GM21390 (cell line): Measurements from ENCODE around the gene TOLLIP.
"Not testable (repeated sequence)": the region's sequence is repeated elsewhere in the genome, so short reads cannot be mapped to it uniquely, and the experiment has no call there.

ENCODE experiments used
- ATAC-seq: cut with Tn5 transposase; IDR thresholded peaks from one replicate; pipeline ENCODE4 v1.9.1; 2021; ENCODE audit not compliant: unreplicated experiment

Gene TOLLIP

DNA sequence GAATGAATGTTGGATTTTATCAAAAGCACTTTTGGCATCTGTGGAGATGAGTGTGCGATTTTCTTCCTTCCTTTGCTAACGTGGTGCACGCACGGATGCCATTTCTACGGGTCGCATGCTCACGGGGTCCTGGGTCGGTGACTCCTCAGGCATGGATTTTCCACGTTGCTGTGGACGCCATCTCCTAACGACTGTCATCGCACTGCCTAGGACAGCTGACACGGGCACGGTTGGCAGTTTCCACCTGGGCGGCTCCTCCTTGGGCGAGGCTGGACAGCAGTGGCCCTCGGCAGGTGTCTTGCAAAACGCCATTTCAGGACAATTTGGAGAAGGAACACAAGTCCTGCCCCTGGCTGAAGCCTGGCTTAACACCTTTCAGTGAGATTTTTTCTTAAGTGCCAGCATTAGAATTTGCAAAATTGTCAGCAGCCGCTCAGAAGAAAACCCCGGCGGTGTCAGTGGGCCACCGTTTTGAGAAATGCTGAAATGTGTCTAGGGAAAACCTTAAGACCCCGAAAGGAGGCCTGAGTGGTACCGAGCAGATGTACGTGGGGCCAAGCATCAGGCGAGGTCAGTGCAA is 34.7 kb upstream of the TOLLIP start:
- no peak for ATAC-seq

DNA sequence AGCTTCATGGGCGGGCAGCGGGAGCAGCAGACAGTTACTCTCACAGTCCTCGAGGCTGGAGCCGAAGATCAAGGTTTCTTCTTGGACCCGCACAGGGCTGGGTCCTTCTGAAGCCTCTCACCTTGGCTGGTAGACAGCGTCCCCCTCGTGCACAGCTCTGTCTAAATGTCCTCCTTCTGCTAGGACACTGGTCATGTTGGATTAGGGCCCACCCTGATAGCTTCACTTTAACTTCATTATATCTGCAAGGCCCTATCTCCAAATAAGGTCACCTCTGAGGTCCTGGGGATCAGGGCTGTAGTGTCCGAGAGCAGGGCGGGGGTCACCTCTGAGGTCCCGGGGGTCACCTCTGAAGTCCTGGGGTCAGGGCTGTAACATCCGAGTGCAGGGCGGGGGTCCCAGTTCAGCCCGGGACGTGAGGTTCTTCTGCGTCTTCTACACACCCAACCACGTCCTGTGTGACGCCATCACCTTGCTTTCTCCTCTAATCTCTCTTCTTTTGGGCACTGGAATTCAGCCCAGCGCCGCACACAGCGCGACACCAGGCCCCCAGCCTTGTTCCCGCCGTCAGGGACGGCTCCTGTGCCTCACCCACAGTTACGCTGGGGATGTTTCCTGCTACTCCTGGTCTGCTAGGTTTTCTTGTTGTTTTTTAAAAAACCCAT is 34.1 kb upstream of the TOLLIP start:
- ATAC-seq, result no peak

DNA sequence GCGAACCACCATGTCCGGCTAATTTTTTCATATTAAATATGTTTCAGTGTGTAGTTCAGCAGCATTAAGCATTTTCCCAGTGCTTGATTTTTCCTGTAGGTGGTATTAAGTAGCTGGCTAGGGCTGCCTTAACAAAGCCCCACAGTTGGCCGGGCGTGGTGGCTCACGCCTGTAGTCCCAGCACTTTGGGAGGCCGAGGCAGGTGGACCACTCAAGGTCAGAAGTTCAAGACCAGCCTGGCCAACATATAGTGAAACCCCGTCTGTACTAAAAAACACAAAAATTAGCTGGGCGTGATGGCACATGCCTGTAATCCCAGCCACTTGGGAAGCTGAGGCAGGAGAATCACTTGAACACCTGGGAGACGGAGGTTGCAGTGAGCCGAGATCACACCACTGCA is 33.5 kb upstream of the TOLLIP start:
- no peak for ATAC-seq

DNA sequence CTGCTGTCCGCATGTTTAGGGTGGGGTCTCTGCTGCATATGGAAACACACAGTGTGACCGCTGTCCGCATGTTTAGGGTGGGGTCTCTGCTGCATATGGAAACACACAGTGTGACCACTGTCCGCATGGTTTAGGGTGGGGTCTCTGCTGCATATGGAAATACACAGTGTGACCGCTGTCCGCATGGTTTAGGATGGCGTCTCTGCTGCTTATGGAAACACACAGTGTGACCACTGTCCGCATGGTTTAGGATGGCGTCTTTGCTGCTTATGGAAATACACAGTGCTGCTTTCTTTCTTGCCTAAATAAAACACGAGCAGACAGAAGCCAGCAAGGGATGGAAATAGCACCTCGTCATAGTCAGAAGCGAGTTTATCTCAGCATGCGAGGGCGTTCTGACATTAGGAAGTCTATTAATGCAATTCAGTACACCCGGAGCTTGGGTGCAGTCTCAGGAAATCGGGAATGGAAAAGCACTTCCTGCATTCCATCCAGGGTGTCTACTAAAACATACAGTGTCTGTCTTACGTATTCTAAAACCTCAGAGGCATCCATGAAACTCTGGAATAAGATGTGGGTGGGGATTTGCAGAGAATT is 32.6 kb upstream of the TOLLIP start:
- ATAC-seq, result no peak

DNA sequence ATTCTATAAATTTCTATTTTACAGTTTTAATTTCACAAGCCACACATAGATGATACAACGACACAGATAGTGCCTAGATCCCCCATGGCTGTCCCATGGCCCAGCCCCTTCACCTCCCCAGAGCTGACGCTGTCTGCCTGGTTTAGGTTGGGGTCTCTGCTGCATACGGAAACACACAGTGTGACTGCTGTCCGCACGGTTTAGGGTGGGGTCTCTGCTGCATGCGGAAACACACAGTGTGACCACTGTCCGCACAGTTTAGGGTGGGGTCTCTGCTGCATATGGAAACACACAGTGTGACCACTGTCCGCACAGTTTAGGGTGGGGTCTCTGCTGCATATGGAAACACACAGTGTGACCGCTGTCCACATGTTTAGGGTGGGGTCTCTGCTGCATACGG is 31.8 kb upstream of the TOLLIP start:
- not testable (repeated sequence) for ATAC-seq

DNA sequence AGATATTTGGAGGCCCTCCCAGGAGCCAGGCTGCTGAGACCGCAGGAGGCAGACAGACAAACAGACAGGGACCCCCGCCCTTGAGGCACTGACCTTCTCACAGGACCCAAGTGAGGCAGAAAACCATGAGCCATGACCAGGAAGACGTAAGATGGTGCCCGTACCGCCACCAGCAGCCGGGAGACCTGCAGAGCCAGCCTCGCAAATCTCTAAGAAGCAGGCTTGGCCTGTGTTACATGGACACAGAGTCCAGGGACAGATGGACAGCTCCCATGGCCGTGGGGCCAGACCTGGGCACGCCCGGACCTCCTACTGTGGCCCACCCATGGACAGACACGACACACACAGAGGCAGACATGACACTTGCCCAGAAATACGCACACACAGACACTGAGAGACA is 30.7 kb upstream of the TOLLIP start:
- no peak for ATAC-seq

DNA sequence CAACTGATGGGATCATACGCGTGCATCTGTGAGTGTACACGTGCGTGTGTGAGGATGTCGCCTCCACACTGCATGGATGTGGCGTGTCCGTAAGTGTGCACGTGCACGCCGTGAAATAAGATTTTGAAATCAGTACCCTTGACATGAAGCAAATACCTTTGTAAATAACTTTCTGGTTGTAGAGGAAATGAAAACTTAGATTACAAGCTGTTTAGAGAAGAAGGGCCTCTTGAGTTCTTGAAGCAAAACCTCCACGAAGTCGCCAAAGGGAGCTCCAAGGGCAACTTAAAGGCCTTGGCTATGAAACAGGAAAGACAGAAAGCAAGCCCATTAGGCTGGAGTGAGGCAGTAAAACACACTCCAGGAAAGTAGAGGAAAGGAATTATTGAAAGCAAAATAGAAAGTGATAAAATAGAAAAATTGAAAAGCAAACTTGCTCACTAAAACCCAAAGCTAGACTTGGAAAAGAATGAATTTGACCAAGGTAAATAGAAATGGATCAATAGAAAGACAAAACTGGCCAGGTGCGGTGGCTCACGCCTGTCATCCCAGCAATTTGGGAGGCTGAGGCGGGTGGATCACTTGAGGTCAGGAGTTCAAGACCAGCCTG is 29.7 kb upstream of the TOLLIP start:
- ATAC-seq, result no peak

DNA sequence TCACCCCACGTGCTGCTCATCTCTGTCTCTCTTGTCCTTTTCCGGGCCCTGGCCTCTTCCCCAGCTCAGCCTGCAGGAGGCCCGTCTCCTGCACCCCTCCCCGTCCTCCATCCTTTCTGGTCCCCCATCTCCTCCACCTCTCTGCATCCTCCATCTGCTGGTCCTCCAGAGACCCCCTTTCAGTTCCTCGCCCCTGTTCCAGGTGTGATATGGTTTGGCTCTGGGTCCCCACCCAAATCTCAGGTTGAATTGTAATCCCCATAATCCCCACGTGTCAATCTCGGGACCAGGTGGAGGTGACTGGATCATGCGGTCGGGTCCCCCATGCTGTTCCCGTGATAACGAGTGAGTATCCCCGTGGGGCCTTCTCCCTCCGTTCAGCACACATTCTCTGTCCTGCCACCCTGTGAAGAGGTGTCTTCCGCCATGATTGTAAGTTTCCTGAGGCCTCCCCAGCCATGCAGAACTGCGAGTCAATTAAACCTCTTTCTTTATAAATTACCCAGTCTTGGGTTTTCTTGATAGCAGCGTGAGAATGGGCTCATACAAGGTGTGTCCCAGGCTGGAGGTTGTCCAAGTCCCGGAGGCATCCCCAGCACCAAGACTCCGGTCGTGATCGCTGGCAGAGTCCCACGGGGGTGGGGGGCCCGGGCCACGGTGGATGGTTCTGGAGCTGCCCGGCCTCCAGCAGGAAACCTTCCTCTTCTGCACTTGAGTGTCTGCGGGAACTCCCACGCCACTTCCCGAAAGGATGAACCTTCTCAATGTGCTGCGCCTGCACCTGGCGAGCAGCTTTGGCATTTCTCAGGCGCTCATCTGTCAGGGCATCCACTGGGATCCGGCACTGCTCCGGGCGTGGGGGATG is 29.0 kb upstream of the TOLLIP start:
- ATAC-seq, result no peak

DNA sequence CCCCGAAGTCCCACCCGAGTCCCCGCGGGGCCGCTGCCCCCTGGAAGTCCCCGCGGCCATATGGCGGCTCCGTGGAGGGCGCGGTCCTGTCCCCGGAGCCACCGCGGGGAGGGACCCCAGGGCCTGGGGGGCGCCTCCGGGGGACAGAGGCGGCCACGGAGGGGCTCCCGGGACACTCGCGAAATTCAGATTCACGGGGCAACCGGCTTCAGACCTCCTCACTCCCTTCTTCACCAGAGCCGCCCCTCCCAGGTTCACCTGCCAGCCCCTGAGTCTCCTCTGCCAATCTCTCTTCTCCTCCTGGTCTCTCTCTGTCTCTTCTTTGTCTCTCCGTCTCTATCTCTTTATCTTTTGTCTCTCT is 28.2 kb upstream of the TOLLIP start:
- no peak for ATAC-seq

DNA sequence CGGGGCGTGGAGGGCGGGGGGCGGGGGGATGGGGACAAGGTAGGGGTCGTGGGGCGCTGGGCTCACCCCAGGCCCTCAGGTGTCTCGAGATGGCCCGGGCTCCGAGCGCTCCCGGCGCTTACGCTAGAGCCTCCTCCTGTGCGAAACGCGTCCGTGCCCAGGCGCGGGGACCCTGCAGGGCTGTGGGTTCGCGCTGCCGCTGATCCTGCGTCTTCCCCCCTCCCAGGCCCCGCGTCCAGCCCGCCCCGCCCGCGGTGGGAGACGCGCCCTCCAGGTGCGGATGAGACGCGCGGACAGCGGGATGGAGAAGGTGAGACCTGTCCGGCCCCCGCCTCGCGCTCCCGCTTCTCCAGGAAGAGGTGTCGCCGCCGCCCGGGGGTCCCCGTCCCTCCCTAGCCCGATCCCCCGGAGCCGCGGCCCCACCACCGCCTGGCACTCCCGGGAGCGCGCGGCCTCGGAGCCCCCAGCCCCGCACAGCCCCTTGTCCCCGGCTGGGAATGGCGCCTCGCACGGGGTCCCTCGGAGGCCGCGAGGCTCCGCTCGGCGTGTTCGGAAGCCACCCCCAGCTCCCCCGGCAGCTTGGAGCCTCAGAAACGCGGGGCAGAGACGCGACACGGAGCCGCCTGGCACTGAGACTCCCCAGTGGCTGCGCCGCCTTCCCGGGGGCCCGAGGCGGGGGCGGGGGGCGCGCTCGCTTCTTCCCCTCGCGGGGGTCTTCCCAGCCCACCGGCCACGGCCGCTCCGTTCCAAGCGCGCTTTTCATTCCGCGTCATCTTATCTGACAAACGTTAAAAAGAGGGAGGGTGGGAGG is 27.6 kb upstream of the TOLLIP start:
- ATAC-seq, result no peak

DNA sequence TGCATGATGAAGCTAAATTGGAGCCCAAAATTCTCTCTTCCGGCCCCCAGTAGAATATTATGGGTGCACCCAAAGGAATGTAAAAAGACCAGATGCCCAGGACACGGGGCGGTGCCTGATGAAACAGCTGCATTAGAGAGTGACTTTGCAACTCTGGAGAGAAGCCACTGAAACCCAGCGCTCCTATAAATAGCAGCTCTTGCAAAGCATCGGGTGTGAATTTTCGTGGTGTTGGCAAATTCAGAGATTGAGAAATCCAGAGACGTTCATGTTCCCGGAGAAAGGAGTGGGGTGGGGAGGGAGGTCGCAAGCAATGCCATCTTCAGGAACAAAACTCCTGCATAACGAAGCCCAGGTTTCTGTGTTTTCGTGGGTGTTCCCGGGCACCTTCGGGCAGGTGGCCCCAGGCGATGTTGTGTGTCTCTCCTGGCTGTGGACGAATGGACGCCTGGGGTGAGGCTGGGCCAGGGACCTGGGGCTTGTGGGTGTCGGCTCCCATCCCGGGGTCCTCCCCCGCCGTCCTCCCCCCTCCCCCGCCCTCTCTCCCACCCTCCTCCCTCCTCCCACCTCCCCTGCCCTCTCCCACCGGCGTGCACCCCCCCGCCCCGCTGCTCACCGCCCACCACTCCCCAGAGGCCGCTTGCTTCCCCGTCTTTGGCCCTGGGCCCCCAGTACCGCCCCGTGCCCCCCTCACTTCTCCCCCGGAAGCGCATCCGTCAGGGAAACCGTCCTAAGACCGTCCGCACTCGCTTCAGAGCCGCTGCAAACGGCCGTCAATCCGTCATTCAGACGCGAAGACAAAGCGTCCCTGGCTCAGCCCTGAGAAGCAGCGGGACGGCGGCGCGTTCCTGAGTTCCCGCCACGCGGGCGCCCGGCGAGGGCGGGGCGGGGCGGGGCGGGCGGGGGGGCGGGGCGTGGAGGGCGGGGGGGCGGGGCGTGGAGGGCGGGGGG is 26.7 kb upstream of the TOLLIP start:
- ATAC-seq, result no peak

DNA sequence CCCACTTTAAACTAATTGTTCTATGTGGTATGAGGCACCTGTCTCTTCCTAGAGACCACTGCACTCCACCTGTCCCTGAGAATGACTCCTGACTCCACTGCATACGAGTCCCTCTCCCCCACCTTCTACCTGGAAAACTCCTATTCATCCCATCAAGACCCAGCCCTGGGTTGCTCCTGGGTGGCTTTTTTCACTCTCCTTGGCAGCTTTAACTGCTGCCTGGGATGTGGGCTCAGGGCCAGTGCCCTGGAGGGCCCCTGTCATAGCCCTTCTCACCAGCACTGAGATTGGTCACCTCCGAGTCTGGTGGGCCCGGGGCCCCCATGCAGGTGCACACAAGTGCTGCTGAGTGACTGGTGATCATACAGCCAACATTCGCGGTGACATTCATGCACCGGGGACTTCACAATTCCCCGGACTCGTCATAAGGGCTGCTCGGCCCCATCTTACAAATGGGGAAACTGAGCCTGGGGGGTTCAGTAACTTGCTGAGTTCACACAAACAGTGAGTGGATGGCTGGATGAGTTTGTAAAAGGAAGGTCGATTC is 25.9 kb upstream of the TOLLIP start:
- no peak for ATAC-seq

DNA sequence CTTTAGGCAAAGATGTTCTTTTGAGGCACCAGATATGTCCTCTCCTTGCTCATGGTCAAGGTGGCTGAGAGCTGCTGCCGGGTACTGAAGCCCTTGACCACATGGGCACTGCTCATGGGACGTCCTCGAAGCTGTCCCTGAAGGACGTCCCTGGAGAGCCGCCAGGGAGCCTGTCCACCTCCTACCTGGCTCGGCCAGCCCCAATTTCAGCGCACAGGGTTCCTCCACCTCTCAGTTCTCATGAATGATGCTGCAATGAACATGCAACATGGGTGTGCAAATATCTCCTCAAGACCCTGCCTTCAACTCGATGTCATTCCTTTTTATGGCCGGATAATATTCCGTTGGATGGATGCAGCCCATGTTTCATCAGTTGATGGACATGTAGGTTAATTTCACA is 24.4 kb upstream of the TOLLIP start:
- ATAC-seq, result no peak

DNA sequence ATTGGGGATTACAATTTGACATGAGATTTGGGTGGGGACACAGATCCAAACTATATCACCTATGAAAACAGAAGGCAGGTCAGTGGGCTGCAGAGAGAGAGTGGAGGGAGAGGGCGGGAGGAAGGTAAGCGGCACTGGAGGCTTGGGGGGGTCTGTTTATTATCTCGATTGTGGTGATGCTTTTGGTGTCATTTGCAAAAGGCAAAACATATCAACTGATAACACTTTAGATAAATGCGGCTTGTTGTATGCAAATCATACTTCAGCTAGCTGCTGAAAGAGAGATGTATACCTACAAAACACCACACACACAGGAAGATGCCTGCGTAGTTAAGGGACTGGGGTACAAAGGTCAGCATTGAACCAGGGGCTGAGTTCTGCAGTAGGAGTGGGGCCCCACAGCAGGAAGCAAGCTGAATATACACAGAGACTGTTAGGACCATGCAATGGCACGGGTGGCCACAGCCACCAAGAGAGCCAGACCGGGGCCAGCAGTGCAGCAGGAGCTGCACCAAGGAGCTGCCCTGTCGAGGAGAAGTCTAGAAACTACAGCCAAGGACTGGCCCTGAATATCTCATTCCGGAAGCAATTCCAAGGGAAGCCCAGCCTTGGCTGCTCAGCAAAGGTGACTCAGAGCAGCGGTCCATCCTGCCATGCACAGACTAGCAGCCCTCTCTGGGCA is 23.8 kb upstream of the TOLLIP start:
- no peak for ATAC-seq

DNA sequence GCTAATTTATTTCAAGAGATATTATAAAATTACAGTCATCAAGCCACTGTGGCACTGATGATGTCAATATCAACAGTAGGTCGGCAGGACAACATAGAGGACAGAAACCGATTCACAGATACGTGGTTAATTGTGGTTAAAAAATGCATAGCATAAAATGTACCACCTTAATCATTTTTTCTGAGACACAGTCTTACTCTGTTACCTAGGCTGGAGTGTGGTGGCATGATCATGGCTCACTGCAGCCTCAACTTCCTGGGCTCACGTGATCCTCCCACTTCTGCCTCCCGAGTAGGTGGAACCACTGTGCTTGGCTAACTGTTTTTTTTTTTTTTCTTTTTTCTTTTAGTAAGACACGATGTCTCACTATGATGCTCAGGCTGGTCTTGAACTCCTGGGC is 21.0 kb upstream of the TOLLIP start:
- no peak for ATAC-seq

DNA sequence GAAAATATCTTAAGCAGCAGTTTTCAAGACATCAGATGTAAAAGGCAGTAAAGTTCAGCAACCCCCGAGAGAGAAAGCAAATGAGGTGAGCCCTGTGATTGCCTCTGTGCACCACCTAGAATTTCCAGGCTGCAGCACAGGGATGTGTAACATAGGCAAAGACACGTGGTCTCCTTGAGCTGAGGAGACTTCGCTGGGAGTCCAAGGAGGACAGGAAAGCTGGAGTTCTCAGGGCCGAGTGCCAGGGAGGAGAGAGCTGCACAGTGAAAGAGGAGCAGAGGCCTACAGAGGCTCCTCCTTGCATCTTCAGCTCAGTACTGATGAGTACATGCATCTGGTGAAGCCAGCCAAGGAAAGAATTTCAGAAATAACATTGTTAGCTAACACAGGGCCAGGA is 17.6 kb upstream of the TOLLIP start:
- no peak for ATAC-seq

DNA sequence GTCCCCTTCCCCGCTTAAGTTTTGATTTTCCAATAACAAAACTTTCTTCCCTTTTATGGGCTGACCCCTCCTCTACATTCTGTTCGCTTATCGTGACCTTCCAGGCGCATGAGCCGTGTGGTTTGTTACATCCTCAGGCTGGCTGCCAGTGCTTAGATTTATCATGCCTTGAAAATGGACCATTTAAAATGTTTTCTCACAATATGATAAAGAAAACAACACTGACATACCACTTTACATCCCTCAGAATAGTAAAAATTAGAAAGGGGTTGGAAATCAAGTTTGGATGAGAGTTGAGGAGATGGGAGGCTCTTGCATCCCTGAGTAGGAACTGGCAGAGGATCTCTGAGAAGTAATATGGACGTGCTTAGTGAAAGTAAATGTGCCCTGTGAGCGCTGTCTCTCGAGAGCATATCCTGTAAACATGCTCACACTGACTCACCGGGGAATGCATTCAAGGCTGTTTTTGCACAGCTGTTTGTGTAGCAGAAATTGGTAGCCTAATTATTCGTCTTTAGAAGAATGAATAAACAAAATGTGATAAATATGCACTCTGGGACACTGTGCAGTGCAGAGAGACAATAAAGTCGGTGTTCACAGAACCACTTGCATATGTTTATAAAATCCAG is 17.1 kb upstream of the TOLLIP start:
- ATAC-seq, result no peak

DNA sequence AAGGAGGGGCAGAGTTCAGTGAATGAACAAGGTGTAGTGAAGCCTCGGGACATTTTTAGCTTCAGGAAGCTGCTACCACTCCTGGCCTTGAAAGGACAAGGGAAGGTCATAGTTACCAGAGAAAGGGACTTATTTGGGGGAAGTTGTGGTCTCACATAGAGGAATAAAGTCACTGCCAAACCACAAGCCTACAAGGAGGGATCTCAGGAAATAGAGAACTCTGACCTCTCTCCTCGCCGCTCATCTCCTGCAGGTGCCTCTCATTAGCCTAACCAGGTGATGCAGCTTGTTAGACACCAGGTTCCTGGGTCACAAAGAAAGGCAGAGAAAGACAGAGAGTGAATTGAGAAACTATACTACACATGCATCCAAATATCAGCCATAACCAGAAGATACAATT is 14.3 kb upstream of the TOLLIP start:
- ATAC-seq, result no peak
